Measurements from ENCODE around the gene RASAL1.

Gene RASAL1

DNA sequence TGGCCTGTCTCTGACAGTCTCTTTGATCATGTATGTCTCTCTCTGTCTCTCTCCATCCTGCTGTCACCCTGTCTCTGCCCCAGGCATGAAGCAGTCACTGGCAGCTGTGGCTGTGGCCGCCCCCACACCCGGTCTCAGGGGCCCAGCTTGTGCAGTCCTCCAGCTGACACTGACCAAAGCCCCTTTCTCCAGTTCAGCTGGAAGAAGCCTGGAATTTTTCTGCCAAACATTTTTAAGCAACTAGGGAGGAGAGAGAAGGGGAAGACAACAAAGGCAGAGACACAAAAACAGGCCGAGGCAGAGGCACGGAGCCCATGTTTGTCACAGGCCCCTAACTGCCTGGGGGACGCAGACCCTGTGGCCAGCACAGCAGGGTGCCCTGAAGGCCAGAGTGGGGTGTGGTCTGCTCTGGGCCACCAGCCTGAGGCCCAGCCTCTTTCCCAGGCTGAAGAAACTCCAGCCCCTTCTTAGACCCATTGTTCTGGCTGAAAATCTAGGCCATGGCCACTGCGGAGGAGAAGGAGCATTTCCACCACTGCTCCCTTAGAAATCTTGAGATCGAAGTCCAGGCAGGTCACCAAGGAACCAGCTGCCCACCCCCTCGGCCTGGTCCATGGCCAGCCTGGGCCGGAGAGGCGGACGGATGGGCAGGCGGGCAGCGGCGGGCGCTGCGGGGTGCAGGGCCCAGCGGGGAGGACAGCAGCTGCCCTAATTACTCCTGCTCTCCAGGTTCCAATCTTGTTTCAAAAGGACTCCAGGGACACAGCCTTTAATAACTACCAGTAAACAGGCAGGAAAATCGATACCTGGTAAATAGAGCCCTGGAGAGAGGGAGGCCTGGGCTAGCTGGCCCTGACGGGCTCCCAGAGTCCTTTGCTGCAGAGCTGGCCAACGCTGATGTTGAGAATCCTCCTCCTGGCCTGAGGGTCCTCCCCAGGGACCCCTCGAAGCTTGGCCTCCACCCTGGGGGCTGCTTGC, 64.1 kb downstream of the RASAL1 start:
- DNase-seq, result no peak

DNA sequence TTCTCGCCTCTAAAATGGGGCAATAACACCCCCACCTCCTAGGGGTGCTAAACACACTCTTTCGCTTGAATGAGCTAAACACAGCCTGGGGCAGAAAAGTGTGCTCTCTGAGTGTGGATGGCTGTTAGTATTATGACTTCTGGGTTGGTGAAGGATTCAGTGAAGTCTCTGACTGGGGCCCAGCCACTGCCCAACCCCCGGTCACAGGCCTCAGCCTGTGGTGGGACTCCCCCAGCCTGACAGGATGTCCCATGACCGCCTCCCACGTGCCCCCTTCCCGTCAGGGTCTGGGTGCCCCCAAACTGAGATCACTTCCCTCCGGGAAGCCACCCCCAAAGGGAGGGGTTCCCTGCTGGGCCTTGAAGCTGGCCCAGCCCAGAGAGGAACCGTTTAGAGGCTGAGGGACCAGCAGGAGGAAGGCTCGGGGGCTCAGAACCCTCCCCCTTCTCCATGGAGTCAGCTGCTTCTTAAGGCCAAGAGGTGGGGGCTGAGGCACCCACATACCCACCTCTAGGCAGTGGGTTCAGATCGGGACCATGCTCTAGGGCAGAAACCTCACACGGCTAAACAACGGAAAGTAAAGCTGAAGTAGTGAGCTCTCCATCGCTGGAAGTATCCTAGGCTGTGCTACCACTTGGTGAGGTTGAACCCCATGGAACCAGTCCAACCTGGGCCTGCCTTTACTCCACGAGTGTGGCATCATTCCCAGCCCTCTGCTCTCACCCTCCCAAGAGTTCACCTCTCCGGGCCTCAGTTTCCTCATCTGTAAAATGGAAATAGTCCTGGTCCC, 65.2 kb downstream of the RASAL1 start:
- DNase-seq, result no peak

DNA sequence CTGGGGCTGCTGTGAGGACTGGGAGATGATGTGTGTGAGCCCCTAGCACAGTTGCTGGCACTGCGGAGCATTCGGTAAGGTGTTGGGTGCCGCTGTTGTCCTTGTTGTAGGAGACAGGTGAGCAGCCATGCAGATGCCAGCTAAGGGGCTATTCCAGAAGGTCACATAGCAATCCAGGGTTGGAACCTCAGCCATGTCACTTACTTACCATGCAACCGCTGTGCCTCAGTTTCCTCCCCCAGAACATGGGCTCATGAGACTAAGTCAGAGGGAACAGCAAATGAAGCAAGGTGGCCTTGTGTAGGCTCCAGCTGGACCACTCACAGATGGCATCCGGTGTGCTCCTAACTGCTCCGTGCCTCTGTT, 65.8 kb downstream of the RASAL1 start:
- no peak for DNase-seq

DNA sequence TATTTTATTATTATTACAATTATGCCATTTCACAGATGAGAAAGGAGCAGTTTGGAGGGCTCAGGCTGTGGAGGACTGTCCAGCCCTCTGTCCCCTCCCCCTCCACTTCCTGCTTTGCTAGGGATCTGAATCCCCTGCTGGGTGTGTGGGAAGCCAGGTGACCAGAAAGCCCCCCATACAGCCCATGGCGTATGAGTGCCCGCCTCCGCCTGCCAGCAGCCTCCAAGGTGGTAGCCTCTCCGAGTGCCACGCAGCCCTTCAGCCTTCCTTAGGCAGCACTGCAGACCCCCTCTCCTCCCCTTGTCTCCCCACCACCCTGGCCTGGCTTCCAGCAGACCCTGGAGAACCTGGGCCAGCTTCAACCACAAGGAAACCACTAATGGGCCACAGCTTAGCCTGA, 66.4 kb downstream of the RASAL1 start:
- DNase-seq, result no peak

DNA sequence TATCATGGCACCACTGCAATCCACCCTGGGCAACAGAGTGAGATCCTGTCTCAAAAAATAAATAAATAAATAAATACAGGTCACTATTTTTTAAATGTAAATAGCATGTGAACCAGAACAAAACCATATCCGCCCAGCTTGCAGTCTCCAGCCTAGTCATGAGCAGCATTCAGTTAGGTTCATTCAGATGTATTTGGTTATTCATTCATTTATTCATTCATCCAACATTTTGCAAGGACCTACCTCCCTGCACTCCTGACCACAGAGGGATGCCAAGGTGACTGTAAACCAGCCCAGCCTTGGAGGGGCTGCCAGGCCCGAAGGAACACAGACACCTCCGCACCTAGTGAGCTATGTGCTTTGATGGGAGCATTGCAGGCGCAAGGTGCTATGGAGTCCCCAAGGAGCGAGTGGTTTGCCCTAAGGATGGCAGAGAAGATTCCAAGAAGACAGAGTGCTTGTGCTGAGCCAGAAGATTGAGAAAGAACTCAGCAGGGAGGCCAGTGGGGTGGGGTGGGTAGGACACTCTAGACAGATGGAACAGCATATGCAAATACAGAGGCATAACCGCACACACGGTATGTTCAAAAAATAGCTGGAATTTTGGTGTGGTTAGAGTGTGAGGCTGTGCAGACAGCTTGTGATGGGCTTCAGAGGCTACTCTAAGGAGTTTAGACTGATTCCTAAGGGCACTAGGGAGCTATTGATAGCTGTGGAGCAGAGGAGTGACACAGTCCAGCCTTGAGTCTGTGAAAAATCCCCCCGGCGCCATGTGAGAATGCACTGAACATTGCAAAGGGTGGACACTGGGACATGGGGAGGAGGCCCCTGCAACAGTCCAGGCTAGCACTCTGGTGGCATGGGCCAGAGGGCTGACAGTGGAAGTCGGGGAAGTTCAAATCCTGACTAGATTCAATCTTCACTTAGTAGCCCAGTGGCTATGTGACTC, 67.3 kb downstream of the RASAL1 start:
- no peak for DNase-seq

DNA sequence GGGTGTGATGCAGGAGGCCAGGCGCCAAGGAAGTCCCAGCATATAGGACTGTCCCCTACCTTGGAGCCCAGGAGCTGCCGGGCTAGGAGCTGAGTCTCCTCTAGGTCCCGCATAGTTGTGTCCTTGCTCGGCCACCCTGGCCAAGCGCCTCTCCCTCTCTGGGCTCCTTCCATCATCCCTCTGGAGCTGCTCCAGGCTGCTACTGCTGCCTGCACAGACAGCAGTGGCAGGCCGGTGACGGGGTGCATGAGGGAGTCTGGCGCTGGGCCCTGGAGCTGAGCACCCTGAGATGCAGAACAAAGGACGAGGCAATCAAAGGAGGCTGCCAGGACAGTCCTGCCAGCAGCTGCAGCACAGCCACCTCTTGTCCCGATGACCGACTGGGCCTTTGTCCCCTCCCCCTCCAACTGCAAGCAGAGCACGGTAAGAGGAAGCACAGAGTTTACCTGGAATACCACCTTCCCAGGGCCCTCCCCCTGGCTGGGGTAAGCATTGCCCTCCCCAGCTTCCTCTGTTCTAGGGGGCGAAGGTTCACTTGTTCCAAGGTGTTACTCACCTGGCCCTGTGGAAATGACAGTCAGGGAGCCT, 68.7 kb downstream of the RASAL1 start:
- no peak for DNase-seq

DNA sequence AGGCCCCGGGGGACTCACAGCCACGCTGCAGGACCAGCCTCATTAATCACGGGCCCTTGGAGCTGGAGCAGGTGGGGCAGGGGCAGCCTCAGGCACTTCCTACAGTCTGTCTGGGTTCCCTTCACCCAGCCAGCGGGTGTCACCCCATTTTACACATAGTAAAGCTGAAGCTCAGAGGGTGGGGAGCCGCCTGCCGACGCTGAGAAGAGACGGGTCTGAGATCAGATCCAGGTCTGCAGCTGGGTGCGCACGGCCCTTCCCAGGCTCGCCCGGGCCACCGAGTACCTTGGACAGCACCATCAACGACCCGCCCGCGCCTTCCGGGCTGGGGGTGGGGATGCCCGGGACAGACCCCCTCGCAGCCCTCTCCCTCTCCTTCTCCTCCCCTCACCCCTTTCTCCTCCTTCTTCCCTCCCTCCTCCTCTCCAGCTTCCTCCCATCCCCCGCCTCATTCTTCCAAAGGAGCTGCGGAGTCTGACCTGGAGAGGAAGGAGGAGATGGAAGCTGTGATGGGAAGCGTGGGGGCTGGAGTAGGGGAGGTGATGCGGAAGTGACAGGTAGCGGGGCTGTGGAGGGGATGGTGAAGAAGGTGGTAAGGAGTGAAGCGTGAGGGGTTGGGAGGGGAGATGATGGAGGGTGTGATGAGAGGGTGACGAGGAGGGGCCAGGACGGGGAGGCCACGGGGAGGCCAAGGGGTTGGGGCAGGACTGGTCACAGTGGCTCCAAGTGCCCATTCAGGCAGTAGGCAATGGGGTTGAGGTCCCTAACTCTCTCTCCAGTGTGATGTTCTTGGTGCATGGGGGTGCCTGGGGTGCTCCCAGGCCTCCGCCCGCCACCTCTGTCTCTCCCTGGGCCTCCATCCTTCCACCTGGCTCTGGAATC, 70.2 kb downstream of the RASAL1 start:
- DNase-seq, result no peak

DNA sequence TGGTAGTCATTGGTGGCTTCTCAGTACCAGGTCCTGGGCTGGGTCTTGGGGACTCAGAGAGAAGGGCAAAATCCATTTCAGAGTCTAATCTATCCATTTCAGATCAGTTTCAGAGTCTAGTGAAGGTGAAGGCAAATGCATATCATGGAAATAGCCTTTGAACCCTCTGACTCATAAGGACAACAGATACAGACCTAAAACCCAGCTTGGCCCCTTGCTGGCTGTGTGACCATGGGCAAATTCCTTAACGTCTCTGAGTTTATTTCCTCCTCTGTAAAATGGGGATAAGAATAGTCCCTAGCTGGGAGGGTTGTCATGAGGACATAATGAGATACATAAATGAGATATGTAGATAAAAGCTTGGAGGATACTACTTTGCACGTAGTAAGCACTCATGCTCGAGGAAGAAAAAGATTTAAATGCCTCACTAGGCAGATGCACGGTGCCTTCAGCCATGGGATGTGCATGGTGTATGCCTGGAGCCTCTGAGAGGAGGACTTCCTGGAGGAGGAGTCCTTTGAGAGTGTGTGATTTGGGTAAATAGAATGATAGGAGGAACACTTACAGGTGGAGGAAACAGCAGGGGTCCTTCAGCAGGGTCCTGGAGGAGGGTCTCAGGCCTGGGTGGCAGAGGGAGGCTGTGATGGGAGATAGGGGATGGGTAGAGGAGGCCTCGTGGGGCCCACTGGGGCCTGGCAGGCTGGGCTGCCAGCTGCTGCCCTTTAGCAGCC, 71.0 kb downstream of the RASAL1 start:
- no peak for DNase-seq

DNA sequence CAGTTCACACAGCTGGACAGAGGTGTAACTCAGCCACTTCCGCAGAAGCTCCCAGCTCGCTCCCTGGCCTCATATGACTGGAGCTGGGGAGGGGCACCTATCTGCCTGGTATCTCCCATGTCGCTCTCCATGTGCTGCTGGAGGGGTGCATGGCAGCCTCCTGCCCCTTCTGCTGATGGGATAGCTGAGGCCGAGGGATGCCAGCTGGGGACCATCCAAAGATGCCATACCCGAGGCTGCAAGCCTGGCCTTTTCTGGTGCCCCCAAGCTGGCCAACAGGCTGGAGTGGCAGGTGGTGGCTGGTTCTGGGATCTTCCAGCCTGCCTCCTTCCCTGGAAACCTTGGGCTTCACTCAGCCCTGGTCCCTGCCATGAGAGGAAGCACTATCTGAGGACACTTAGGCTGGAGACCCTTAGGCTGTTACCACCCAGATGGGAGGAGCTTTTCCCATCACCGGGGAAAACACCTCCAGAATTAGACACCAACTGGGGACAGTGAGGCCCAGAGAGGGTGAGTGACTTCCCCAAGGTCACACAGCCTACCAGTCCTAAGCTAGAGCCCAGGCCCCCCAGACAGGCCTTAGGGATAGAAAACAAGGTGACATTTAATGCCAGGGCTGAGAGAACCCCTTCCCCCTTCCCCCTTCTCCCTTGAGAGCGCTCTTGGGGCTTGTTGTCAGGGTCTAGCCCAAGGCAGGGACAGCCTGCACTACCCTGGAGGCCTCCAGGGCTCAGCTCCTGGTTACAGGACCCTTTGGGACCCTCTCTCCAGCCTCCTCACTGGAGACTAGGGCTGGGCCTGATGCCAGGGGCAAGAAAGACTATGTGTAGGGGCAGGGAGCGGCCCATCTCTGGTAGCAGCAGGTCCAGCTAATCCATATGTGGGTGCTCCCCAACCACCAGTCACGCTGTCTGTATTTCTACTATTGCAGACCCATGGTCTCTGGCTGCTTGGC, 71.9 kb downstream of the RASAL1 start:
- no peak for DNase-seq

- DNase-seq, result no peak
Measured at GRCh38 chr12:113062502-113063395, 72.8 kb downstream of the RASAL1 start.

GRCh38 chr12:113061061-113061694, 74.4 kb downstream of the RASAL1 start:
- no peak for DNase-seq

- DNase-seq, result no peak
Measured at GRCh38 chr12:113060336-113060960, 75.1 kb downstream of the RASAL1 start.

GRCh38 chr12:113059071-113059595, 76.4 kb downstream of the RASAL1 start:
- no peak for DNase-seq

GRCh38 chr12:113058553-113058952, 77.0 kb downstream of the RASAL1 start:
- no peak for DNase-seq

DNA sequence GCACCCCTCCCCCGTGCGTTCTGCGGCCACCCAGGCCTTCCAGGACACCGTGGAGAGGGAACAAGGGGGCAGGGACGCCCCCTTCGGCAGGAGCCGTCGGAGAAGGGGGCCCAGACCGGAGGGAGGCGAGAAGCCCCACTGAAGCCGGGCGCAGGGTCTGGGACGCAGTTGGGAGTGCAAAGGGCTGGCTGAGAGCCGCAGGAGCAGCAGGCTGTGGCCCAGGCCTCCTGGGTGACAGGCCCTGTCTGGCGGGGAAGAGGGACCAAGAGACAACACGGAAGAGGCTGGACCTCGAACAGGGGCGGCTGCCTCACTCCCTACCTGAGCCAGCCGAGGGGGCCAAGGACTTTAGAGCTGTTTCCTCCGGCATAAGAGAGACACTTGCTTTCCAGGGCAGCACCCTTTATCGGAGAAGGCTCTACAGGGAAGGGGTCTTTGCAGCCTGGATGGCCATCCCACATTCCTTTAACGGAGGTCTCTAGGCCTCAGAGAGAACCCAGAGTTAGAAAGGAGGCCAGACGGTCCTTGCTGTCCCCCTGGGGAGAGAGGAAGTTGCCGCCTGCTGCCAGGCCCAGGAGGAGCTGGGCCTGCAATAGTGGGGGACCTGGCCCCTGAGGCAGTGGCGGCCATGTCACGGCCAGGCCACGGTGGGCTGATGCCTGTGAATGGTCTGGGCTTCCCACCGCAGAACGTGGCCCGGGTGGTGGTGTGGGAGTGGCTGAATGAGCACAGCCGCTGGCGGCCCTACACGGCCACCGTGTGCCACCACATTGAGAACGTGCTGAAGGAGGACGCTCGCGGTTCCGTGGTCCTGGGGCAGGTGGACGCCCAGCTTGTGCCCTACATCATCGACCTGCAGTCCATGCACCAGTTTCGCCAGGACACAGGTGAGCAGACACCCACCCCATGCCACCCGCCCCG, 77.7 kb downstream of the RASAL1 start:
- DNase-seq, result no peak

Measured in GOT3 (cell line).